Motor neuron (in vitro differentiated cells): ENCODE data around the gene GATC. TPM values are rescaled to one million over a fixed set of nuclear protein-coding genes. Genes with fewer than 3 reads are reported as not detected.

Experiments
- ATAC-seq, 8 experiments: fragments of 200-7000 bp; cut with Tn5 transposase; replicated peaks in 6 of 8; 2 replicates each; pipeline ENCODE4 v1.8.0; 2021; ENCODE audit warnings: mild to moderate bottlenecking in 8 of 8, moderate library complexity in 8 of 8
- H3K27ac ChIP-seq, 2 donors: fragments of 250-450 bp; sonication (Bioruptor Pico); 2 replicates each; pipeline ENCODE4 v1.9.0; 2021; ENCODE audit warnings: antibody characterized with exemption in 2 of 2, mild to moderate bottlenecking in 2 of 2, moderate library complexity in 1 of 2
- H3K4me1 ChIP-seq, 2 donors: fragments of 250-450 bp; sonication (Bioruptor Pico); replicated peaks in 1 of 2; 2 replicates each; pipeline ENCODE4 v1.6.1; 2021; ENCODE audit warnings: antibody characterized with exemption in 2 of 2, mild to moderate bottlenecking in 2 of 2, moderate library complexity in 1 of 2
- H3K4me3 ChIP-seq, 5 donors: fragments of 250-450 bp; sonication (Bioruptor Pico); 2 replicates each; pipeline ENCODE4 v1.9.0; 2021; ENCODE audit warnings: antibody characterized with exemption in 5 of 5, mild to moderate bottlenecking in 5 of 5, moderate library complexity in 4 of 5
- WGBS, 10 experiments: fragments of 450-650 bp; shearing (Covaris generic); methylation state at CpG; one replicate each; pipeline ENCODE4 v1.0.0; 2022; 5-methylcytosine and 5-hydroxymethylcytosine counted together
- in situ Hi-C, 9 experiments: fragments of 400-800 bp; cut with MboI; loops; one replicate each; pipeline ENCODE4 v1.15.0; 2021; ENCODE audit warnings: low sequenced_read_pairs in 9 of 9, low pct_unique_long_range_greater_than_20kb in 2 of 9; ENCODE audit not compliant: unreplicated experiment in 9 of 9
- total RNA-seq, 8 experiments: library from RNA; unstranded; fragments of 300-600 nt; gene quantifications; 2 replicates each; pipeline versions ENCODE4 v1.2.3 to v1.2.4, GENCODE V29; 2022

Gene GATC
- total RNA-seq, 8 experiments from 2014 or later: 20.4 to 38.8 (median 24.5) TPM

DNA sequence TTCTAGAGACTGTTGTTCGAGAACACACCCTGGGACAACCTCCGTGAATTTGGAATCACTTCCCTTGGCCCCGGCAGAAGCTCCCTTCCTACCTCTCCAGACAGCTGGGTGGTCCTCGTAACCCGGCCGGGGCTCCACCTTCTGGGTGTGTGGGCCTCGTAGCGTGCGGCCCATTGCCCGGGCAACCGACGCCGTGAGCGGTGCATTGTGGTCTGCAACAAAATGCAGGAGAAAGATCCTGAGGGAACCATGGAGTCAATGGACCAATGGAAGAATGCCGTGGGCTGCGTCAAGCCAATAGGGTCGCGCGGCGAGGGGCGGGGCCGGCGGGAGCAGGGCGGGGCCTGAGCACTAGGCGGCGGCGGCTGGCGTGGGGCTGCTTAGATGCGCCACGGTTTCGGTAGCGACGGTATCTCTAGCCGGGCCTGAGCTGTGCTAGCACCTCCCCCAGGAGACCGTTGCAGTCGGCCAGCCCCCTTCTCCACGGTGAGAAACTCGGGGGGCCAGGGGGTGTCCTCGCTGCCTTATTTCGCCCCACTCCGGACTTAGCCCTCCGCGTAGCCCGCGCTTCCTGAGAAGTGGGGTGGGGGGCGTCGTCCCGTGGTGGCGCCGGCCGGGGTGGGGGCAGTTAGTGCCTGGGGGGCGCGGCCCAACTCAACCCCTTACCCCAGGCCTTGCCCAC is 49.6 kb downstream of the GATC start, which contains the start of gene DYNLL1:
Gene DYNLL1, plus strand, starts transcription at position 383 of the 682 bp plus-strand sequence. CDS start 309 bp downstream, outside the sequence.
- peak; percentile 90 to 96 (median 94) for ATAC-seq
- peak within 1 kb of the TSS; percentile 56 to 91 (median 78) for H3K4me3 ChIP-seq
- in situ Hi-C loops: no loop called here
- H3K27ac ChIP-seq: peak within 1 kb of the TSS; percentile 56 to 90
- H3K4me1 ChIP-seq: peaks cover 4 to 19% of the 10 kb centered on the region in 2 donors
- 0% methylated on average over 1 to 5 of the region's 53 CpGs; no CpG with 5 or more reads in 8 of the 10 experiments for WGBS, 10 experiments

DNA sequence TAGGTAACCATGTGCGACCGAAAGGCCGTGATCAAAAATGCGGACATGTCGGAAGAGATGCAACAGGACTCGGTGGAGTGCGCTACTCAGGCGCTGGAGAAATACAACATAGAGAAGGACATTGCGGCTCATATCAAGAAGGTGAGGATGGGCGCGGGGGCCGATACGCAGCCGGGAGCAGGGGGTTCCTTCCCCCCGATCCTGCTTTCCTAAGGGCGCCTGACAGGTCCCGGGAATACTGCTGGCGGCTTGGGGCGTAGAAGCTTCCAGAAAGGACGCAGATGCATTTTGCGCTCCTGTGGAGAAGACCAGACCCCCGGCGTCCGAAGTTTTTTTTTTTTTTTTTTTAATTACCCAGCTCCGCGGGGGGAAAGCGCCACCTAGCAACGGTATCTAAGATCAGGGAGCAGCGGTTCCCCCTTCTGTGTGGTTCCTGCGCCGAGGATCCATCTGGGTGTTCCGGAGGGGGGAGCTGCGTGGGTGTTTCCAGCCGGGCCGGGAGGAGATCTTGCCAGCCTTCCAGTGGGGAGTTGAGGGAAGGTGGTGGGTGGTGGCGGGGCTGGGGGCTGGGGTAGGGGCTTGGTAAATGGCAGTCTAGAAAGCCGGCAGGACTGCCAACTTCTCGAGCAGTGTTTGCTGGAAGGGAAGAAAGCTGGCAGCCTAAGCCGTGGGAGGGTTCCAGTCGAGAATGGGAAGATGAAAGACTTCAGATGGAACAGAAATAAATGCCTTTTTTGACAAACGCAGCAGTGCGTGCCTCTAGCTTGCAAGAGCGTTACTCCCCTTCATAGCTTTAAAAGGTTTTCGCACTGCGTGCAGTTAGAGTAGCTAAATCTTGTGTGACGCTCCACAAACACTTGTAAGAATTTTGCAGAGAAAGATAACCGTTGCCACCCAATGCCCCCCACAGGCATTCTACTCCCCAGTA is 50.4 kb downstream of the GATC start:
- peak overlapping the region; percentile 56 to 90 for H3K27ac ChIP-seq
- 0 to 4% (median 0%) methylated on average over 1 to 10 of the region's 47 CpGs; no CpG with 5 or more reads in 1 of the 10 experiments for WGBS, 10 experiments
- ATAC-seq: peak; percentile 25 to 60 (median 50)
- peaks cover 4 to 19% of the 10 kb centered on the region in 2 donors for H3K4me1 ChIP-seq
- in situ Hi-C loops: no loop called here
- peak overlapping the region; percentile 56 to 91 (median 78) for H3K4me3 ChIP-seq

DNA sequence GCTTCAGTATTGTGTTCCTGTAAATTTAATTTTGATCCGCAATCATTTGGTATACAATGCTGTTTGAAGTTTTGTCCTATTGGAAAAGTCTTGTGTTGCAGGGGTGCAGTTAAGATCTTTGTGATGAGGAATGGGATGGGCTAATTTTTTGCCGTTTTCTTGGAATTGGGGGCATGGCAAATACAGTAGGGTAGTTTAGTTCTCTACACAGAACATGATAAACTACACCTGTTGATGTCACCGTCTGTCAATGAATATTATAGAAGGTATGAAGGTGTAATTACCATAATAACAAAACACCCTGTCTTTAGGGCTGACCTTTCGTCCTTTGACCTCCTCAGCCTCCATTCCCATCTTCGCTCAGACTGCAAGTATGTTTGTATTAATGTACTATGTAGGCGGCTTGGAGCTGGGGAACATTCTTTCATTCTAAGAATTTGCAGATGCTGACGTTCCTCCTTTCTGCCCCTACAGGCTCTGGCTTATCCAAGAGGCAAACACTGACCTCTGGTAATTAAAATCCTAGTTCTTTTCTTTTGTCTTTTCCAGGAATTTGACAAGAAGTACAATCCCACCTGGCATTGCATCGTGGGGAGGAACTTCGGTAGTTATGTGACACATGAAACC is 51.4 kb downstream of the GATC start:
- Histone ChIP-seq H3K27ac (no peak overlapping the region), H3K4me3 (peak overlapping the region; percentile 56 to 91 (median 78)), H3K4me1 (peaks cover 4 to 19% of the 10 kb centered on the region in 2 donors)
- in situ Hi-C loops: no loop called here
- ATAC-seq: no peak
- WGBS, 10 experiments: 3 to 67% (median 40%) methylated on average over 1 to 8 of the region's 9 CpGs; no CpG with 5 or more reads in 1 of the 10 experiments

- no peak for ATAC-seq
- peaks cover 4 to 19% of the 10 kb centered on the region in 2 donors for H3K4me1 ChIP-seq
- 70 to 100% (median 91%) methylated on average over 1 to 3 of the region's 3 CpGs; no CpG with 5 or more reads in 2 of the 10 experiments for WGBS, 10 experiments
- H3K4me3 ChIP-seq: no peak overlapping the region
- H3K27ac ChIP-seq: no peak overlapping the region
- in situ Hi-C loops: no loop called here
Observed at GRCh38 chr12:120498870-120499515, 52.7 kb downstream of the GATC start.

DNA sequence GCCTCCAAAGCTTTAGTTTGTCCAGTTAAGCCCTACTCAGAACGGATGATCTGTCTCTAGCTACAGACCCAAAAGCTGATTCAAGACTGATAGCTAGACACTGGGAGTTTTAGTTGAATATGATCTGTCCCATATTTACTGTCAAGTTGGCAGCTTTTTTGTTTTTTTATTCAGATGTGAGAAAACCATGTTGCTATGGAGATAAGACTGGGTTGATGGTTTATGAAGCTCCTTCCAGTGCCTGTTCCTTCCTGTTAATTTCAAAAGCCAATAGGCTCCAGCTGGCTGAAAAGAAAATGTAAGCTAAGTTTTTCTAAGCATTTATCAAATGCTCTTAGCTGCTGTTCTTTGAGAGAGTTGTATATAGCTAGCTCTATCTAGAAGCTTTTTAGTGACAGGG is 54.3 kb downstream of the GATC start:
- H3K27ac ChIP-seq: no peak overlapping the region
- no peak overlapping the region for H3K4me3 ChIP-seq
- in situ Hi-C loops: no loop called here
- WGBS, 10 experiments: 57 to 100% methylated on average over 1 of the region's 1 CpG; no CpG with 5 or more reads in 8 of the 10 experiments
- peaks cover 4 to 13% of the 10 kb centered on the region in 2 donors for H3K4me1 ChIP-seq
- ATAC-seq: no peak

DNA sequence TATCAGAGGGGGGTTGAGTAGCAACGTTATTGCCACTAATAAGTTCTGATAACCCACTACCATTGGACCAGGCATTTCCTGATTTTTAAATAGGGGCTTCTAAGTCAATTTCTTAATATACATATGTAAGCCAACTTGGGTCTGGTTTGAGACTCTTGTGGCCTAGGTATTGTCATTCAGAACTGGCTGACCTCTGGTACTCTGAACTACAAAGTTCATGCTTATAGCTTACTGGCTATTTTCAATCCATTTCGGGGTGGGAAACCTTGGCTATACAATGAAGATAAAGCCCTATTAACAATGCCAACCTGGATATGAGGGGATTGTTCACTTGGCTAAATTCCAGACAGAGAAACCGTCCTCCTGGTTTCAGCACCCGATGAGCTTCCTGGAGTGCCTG is 58.3 kb downstream of the GATC start:
- 0 to 83% (median 46%) methylated on average over 1 to 4 of the region's 4 CpGs; no CpG with 5 or more reads in 2 of the 10 experiments for WGBS, 10 experiments
- in situ Hi-C loops: no loop called here
- Histone ChIP-seq H3K4me3 (no peak overlapping the region), H3K4me1 (no peaks in the 10 kb centered on the region), H3K27ac (no peak overlapping the region)
- no peak for ATAC-seq

GRCh38 chr12:120508537-120508936 is 62.3 kb downstream of the GATC start:
- ATAC-seq: no peak
- 93 to 100% (median 100%) methylated on average over 1 to 3 of the region's 8 CpGs; no CpG with 5 or more reads in 6 of the 10 experiments for WGBS, 10 experiments
- H3K27ac ChIP-seq: no peak overlapping the region
- H3K4me1 ChIP-seq: no peaks in the 10 kb centered on the region
- H3K4me3 ChIP-seq: no peak overlapping the region
- in situ Hi-C loops: no loop called here

Other genes with a start within 250 kb of the GATC start
- 1,000 to 10,000 TPM; 1,784 to 3,646 (median 2,895) TPM for gene RPLP0, start 245.3 kb upstream of the GATC start, total RNA-seq
- 10 to 100 TPM; 10.1 to 52.6 (median 23.8) TPM for gene PXN, start 180.7 kb upstream of the GATC start, total RNA-seq
- over 10,000 TPM; 15,371 to 42,996 (median 23,008) TPM for gene RNU4-2, start 154.5 kb upstream of the GATC start, total RNA-seq
- over 10,000 TPM in 4 of 8 experiments, 1,000 to 10,000 TPM in 4; 7,837 to 22,494 (median 10,178) TPM for gene RNU4-1, start 153.2 kb upstream of the GATC start, total RNA-seq
- 1 to 10 TPM; 1.7 to 6.6 (median 2.8) TPM for gene SIRT4, start 144.1 kb upstream of the GATC start, total RNA-seq
- under 1 TPM in 3 of 8 experiments, not detected in 5; 0.38 to 0.78 (median 0.60) TPM for gene PLA2G1B, start 118.7 kb upstream of the GATC start, total RNA-seq
- gene MSI1, start 77.3 kb upstream of the GATC start, total RNA-seq: 10 to 100 TPM in 5 of 8 experiments, 1 to 10 TPM in 1, under 1 TPM in 2; 0.10 to 81.7 (median 27.3) TPM
- gene COX6A1, start 8.3 kb upstream of the GATC start, total RNA-seq: 100 to 1,000 TPM; 604 to 967 (median 671) TPM
- 10 to 100 TPM; 25.0 to 90.0 (median 41.5) TPM for gene TRIAP1, start 60 bp upstream of the GATC start, total RNA-seq
- gene SRSF9, start 23.3 kb downstream of the GATC start, total RNA-seq: 100 to 1,000 TPM in 7 of 8 experiments, 10 to 100 TPM in 1; 98.3 to 197 (median 118) TPM
- 100 to 1,000 TPM; 155 to 622 (median 349) TPM for gene DYNLL1, start 49.7 kb downstream of the GATC start, total RNA-seq
- 10 to 100 TPM; 36.4 to 70.7 (median 49.8) TPM for gene COQ5, start 82.7 kb downstream of the GATC start, total RNA-seq
- gene RNF10, start 87.9 kb downstream of the GATC start, total RNA-seq: 100 to 1,000 TPM in 3 of 8 experiments, 10 to 100 TPM in 5; 69.1 to 207 (median 90.5) TPM
- 10 to 100 TPM; 30.5 to 74.3 (median 54.4) TPM for gene POP5, start 135.0 kb downstream of the GATC start, total RNA-seq
- gene CABP1, start 194.2 kb downstream of the GATC start, total RNA-seq: 1 to 10 TPM in 5 of 8 experiments, under 1 TPM in 3; 0.13 to 6.3 (median 1.4) TPM
- 100 to 1,000 TPM in 1 of 8 experiments, 10 to 100 TPM in 7; 61.9 to 123 (median 84.1) TPM for gene MLEC, start 240.7 kb downstream of the GATC start, total RNA-seq